EH (cell line): ENCODE data around the gene CCDC91.
"Not testable (repeated sequence)": the region's sequence is repeated elsewhere in the genome, so short reads cannot be mapped to it uniquely, and the experiment has no call there.

Experiments used
- DNase-seq: peaks from one replicate; pipeline ENCODE4 v3.0.0-alpha.2; 2015; ENCODE audit warnings: low read depth

The CCDC91 gene

GRCh38 chr12:28232211-28232928 is 42.1 kb downstream of the CCDC91 start:
- DNase-seq: no peak

DNA sequence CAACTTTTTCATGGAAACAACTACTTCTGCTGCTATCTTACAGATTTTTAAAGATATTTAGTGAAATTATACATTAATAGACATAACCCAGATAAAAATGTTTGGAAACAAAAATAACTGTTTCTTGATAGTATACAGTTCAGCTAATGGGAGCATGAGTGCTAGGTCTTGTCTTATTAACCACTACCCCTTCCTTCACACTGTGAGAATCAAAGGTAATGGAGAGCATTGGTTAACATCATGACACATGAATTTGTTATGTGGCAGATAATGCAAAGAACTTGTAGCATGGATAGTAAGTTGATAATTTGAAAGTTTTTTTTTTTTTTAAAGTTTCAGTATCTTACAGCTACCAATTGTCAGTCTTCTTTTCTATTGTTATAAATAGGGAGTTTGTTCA is 44.2 kb downstream of the CCDC91 start:
- no peak for DNase-seq

DNA sequence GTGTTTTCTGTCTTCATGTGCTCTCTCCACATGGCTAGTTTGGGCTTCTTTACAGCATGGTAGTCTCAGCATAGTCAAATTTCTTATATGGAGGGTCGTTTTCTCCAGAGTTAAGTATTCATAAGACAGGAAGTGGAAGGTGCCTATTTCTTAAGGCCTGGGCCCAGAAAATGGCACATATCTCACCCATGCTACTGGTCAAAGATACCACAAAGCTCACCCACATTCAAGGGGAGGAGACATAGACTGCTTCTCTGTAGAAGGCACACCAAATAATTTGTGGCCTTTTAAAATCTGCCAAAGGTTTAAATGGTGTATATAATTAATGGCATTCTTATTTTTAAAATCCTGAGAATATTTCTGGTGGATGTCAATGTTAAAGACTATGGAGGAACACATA is 44.8 kb downstream of the CCDC91 start:
- no peak for DNase-seq

GRCh38 chr12:28235985-28236384 is 45.7 kb downstream of the CCDC91 start:
- DNase-seq: no peak

DNA sequence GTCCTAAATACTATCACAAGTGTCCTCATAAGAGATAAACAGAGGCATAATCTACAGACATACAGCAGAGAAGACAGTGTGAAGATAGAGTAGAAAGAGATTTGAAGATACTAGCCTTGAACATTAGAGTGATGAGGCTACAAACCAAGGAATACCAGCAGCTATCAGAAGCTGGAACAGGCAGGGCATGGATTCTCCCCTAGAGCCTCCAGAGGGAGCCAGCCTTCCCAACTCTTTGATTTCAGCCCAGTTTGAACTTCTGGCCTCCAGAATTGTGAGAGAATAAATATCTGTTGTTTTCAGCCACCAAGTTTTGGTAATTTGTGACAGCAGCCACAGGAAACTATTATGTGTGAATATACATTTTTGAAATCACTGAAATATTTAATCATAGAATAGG is 47.2 kb downstream of the CCDC91 start:
- DNase-seq: peak; percentile 25

GRCh38 chr12:28239918-28240317 is 49.7 kb downstream of the CCDC91 start:
- DNase-seq: no peak

GRCh38 chr12:28240853-28241252 is 50.6 kb downstream of the CCDC91 start:
- no peak for DNase-seq

DNA sequence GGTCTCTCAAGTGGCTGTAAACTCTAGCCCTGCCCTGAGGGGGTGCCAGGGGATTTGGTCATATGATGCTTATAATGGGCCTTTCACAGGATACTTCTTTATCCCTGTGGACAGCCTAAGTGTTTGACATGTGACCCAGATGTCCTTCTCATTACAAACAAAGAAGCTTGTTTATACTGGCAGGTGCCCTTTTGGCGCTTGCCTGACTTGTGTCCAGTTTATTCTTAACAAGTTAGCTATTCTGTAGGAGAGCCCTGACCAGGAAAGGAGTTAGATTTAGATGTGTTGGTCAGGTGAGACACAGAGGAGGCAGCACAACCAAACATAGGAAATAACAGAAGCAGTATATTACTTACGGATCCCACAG is 51.9 kb downstream of the CCDC91 start:
- DNase-seq: no peak

GRCh38 chr12:28242496-28243309 is 52.4 kb downstream of the CCDC91 start:
- no peak for DNase-seq

- no peak for DNase-seq
Measured at GRCh38 chr12:28243310-28243633, 53.0 kb downstream of the CCDC91 start.

DNA sequence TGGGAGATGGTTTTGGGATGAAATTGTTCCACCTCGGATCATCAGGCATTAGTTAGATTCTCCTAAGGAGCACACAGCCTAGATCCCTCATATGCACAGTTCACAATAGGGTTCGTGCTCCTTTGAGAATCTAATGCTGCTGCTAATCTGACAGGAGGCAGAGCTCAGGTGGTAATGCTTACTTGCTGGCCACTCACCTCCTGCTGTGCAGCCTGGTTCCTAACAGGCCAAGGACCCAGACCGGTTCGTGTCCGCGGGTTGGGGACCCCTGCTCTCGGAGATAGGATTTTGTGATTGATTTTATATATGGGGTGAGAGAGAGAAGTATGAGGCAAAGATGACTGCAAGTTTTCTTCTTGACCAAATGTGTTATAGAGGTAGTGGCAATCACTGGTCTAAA is 57.5 kb downstream of the CCDC91 start:
- no peak for DNase-seq

GRCh38 chr12:28248555-28249145 is 58.4 kb downstream of the CCDC91 start:
- DNase-seq: no peak

GRCh38 chr12:28253161-28253641 is 62.9 kb downstream of the CCDC91 start:
- peak; percentile 53 for DNase-seq

- no peak for DNase-seq
Measured at GRCh38 chr12:28257411-28257810, 67.2 kb downstream of the CCDC91 start.

- DNase-seq: peak; percentile 26
Measured at GRCh38 chr12:28258998-28259397, 68.7 kb downstream of the CCDC91 start.

GRCh38 chr12:28265435-28266042 is 75.3 kb downstream of the CCDC91 start:
- DNase-seq: no peak

DNA sequence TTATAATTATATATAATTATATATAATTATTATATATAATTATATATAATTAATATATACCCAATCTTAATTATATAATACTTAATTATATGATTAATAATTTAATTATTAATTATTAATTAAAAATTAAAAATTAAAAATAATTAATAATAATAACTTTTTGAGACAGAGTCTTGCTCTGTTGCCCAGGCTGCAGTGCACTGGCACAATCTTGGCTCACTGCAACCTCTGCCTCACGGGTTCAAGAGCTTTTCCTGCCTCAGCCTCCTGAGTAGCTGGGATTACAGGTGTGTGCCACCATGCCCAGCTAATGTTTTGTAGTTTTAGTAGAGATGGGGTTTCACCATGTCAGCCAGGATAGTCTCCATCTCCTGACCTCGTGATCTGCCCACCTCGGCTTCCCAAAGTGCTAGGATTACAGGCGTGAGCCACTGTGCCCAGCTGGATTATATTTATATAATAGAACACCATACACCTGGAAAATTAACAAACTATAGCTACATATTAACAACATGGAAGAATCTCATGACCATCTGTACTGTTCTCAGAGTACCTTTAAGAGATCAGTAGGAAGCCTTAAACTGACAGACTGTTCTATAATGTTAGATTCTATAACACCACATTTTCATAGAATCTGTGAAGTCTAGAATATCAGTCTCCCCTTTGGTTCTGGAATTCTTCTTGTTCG is 77.8 kb downstream of the CCDC91 start:
- not testable (repeated sequence) for DNase-seq

- no peak for DNase-seq
Measured at GRCh38 chr12:28268608-28269229, 78.5 kb downstream of the CCDC91 start.

- DNase-seq: no peak
Measured at GRCh38 chr12:28269851-28270250, 79.6 kb downstream of the CCDC91 start.

DNA sequence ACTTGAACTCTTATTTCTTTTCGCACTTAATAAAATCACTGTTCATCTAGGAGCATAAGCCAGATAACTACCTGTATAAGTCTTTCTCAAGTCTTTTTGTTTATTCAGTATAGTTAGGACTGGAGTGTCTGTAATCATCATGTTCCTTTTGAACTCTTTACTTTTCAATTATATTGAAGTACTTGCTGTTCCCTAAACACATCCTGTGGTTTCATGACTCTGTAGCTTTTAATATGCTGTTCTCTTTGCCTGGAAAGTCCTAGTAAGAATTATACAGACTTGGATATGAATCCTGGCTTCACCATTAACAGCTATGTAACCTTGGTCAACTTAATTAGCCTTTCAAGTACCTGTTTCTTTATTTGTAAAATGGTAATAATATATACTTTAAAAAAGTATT is 88.2 kb downstream of the CCDC91 start:
- no peak for DNase-seq

- DNase-seq: no peak
Measured at GRCh38 chr12:28278960-28279359, 88.7 kb downstream of the CCDC91 start.

- no peak for DNase-seq
Measured at GRCh38 chr12:28286352-28286751, 96.1 kb downstream of the CCDC91 start.
